ENCODE data around the gene ANO9. TPM values are rescaled to one million over a fixed set of nuclear protein-coding genes. Genes with fewer than 3 reads are reported as not detected.

ANO9 gene
- total and polyA plus RNA-seq, 12 donors: 0.07 to 2.9 (median 0.97) TPM; not detected in 5

DNA sequence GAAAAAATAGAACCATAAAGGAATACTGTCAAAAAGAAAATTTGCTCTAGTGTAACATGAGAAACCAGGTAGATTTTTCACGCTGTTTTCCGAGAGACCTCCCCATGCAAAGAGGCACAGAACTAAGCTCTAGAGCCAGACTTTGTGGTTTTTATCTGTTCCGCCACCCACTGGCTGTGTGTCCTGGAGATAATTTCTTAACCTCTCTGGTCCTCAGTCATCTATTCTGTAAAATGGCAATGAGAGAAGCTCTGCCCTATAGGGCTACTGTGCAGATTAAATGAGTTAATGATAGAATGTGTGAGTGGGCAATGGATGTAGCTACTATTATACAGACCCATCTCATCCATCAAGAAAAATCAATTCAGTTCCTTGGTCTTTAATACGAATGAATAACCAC is 17.6 kb downstream of the ANO9 start:
- H3K27ac ChIP-seq: no peak overlapping the region
- DNase-seq: no peak
- no peak overlapping the region for H3K4me3 ChIP-seq
- peaks cover 15% of the 10 kb centered on the region for H3K27me3 ChIP-seq
- TF ChIP-seq, protein P1, sequence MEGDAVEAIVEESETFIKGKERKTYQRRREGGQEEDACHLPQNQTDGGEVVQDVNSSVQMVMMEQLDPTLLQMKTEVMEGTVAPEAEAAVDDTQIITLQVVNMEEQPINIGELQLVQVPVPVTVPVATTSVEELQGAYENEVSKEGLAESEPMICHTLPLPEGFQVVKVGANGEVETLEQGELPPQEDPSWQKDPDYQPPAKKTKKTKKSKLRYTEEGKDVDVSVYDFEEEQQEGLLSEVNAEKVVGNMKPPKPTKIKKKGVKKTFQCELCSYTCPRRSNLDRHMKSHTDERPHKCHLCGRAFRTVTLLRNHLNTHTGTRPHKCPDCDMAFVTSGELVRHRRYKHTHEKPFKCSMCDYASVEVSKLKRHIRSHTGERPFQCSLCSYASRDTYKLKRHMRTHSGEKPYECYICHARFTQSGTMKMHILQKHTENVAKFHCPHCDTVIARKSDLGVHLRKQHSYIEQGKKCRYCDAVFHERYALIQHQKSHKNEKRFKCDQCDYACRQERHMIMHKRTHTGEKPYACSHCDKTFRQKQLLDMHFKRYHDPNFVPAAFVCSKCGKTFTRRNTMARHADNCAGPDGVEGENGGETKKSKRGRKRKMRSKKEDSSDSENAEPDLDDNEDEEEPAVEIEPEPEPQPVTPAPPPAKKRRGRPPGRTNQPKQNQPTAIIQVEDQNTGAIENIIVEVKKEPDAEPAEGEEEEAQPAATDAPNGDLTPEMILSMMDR (IDR thresholded peaks at IDR 0.05): no peak
- no peak for TF ChIP-seq POLR2A (IDR thresholded peaks at IDR 0.05)
- no peaks in the 10 kb centered on the region for H3K4me1 ChIP-seq (replicated peaks in 1 of 2)
- H3K36me3 ChIP-seq (replicated peaks in 1 of 2): no peaks in the 10 kb centered on the region
- intact Hi-C loops (cut with DNase I): no loop called here
- no peaks in the 10 kb centered on the region for H3K9me3 ChIP-seq (replicated peaks in 1 of 3)
- 81 to 89% (median 85%) methylated on average over 4 of the region's 4 CpGs for WGBS, 4 donors

DNA sequence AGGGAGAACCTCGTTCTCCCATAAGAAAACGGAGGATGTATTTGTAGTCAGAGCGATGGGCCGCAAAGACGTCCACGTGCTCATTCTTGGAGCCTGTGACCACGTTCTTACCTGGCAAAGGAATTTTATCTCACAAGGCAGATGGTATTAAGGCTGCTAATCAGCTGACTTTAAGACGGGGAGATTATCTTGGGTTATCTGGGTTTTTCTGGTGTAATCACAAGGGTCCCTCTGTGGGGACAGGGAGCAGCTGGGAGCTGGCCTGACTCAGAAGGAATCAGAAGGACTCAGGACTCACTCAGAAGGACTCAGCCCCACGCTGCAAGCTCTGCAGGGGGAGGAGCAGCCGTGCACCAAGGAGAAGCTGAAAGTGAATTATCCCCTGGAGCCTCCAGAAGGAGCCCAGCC is 19.6 kb downstream of the ANO9 start:
- DNase-seq: peak in 1 of 7 donors; percentile 3
- Histone ChIP-seq H3K36me3 (replicated peaks in 1 of 2) (no peaks in the 10 kb centered on the region), H3K9me3 (replicated peaks in 1 of 3) (no peaks in the 10 kb centered on the region), H3K27ac (no peak overlapping the region), H3K4me1 (replicated peaks in 1 of 2) (no peaks in the 10 kb centered on the region), H3K27me3 (peaks cover 27% of the 10 kb centered on the region), H3K4me3 (no peak overlapping the region)
- TF ChIP-seq, protein P1 (IDR thresholded peaks at IDR 0.05): no peak
- TF ChIP-seq POLR2A (IDR thresholded peaks at IDR 0.05): no peak
- 77 to 86% (median 83%) methylated on average over 8 to 10 of the region's 10 CpGs for WGBS, 4 donors
- intact Hi-C loops (cut with DNase I): no loop called here

DNA sequence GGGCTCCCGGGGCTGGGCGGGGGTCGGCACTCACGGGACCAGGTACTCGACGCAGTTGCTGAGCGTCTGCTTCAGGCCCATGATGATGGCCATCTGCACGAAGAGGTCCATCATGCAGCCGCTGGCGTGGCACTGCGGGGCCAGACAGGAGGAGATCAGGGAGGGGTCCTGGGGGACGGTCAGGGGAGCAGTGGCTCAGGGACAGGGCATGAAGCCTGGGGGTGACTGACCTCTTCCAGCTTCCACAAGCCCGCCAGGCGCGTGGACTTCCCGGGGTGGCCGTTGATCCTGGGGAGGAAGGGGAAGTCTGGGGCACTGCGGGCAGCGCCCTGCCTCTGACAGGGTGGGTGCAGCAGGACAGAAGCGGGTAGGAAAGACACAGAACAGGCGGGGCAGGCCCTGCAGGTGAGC is 20.9 kb downstream of the ANO9 start:
- no peak overlapping the region for H3K27ac ChIP-seq
- H3K27me3 ChIP-seq: peaks cover 41% of the 10 kb centered on the region
- WGBS, 4 donors: 85 to 95% (median 93%) methylated on average over 8 to 21 of the region's 21 CpGs
- H3K4me3 ChIP-seq: no peak overlapping the region
- no peaks in the 10 kb centered on the region for H3K36me3 ChIP-seq (replicated peaks in 1 of 2)
- peak in 1 of 7 donors; percentile 7 for DNase-seq
- no peak for TF ChIP-seq POLR2A (IDR thresholded peaks at IDR 0.05)
- TF ChIP-seq, protein P1 (IDR thresholded peaks at IDR 0.05): no peak
- intact Hi-C loops (cut with DNase I): no loop called here
- H3K4me1 ChIP-seq (replicated peaks in 1 of 2): no peaks in the 10 kb centered on the region
- no peaks in the 10 kb centered on the region for H3K9me3 ChIP-seq (replicated peaks in 1 of 3)

DNA sequence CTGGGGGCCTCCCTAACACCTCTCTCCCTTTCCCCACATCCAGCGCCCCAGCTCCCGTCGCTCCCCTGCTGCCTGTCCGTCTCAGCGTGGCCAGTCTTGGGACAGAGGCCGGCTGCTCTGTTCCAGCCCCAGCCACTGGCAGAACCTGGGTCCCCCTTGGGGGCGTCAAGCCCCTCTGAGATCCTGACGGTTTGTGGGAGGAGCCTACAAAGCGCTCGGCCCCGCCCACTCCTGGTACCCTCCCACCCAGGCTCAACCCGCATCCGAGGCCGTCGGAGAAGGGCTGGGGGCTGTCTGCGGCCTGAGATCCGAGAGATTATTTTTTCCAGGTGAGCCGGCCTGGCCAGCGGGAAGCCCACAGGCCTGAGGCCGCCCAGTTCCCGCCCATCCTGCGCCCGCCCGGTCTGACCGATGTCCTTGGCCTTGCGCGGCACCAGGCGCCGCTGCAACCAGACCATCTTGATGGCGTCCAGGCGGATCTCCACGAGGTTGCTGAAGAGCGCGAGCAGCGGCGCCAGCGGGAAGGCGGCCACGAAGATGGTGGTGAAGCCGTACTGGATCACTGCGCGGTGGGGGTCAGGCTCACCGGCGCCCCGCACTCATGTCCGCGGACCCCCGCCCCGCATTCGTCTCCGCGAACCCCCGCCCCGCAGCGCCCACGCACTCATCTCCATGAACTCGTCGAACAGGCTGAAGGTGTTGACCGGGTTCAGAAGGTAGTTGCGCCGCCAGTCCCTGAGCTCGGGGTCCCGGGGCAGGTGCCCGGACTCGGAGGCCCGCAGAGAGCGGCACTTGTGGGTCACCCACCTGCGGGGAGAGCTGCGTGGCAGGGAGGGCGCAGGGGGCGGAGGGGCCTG is 21.5 kb downstream of the ANO9 start:
- H3K27me3 ChIP-seq: peaks cover 47% of the 10 kb centered on the region
- WGBS, 4 donors: 49 to 75% (median 60%) methylated on average over 29 to 71 of the region's 71 CpGs
- intact Hi-C loops (cut with DNase I): no loop called here
- peak in 1 of 7 donors; percentile 6 for DNase-seq
- no peaks in the 10 kb centered on the region for H3K4me1 ChIP-seq (replicated peaks in 1 of 2)
- no peak for TF ChIP-seq POLR2A (IDR thresholded peaks at IDR 0.05)
- TF ChIP-seq, protein P1 (IDR thresholded peaks at IDR 0.05): no peak
- no peak overlapping the region for H3K4me3 ChIP-seq
- no peaks in the 10 kb centered on the region for H3K36me3 ChIP-seq (replicated peaks in 1 of 2)
- no peaks in the 10 kb centered on the region for H3K9me3 ChIP-seq (replicated peaks in 1 of 3)
- H3K27ac ChIP-seq: no peak overlapping the region
